HepG2 (cell line): ENCODE results near the gene CMTM4. TPM values are rescaled to one million over a fixed set of nuclear protein-coding genes. Genes with fewer than 3 reads are reported as not detected.

Source experiments
- CENPX ChIP-seq: sonication (generic); formaldehyde crosslinking; IDR thresholded peaks from 2 replicates; pipeline ENCODE4 v1.9.0; 2021; ENCODE audit warnings: mild to moderate bottlenecking, missing genetic modification reagents, moderate library complexity
- DMAP1 ChIP-seq: IDR thresholded peaks from 2 replicates; pipeline ENCODE4 v1.6.1; 2016
- KMT2A ChIP-seq: sonication (generic); formaldehyde crosslinking; IDR thresholded peaks from 2 replicates; pipeline ENCODE4 v1.4.0; 2020; ENCODE audit warnings: missing genetic modification reagents
- MEF2D ChIP-seq: sonication (generic); formaldehyde crosslinking; IDR thresholded peaks from 2 replicates; pipeline ENCODE4 v1.5.1; 2020; ENCODE audit warnings: mild to moderate bottlenecking, missing genetic modification reagents
- MTA1 ChIP-seq: sonication (generic); formaldehyde crosslinking; IDR thresholded peaks from 2 replicates; pipeline ENCODE4 v1.4.0; 2020; ENCODE audit warnings: missing genetic modification reagents, mild to moderate bottlenecking, borderline replicate concordance
- MXD4 ChIP-seq: IDR thresholded peaks from 2 replicates; pipeline ENCODE4 v1.6.1; 2016; ENCODE audit warnings: mild to moderate bottlenecking, missing biosample characterization, missing genetic modification reagents
- NAIF1 ChIP-seq: sonication (generic); formaldehyde crosslinking; IDR thresholded peaks from 2 replicates; pipeline ENCODE4 v1.5.0; 2020; ENCODE audit warnings: mild to moderate bottlenecking, missing genetic modification reagents, borderline replicate concordance
- NFE2 ChIP-seq: sonication (generic); formaldehyde crosslinking; IDR thresholded peaks from 2 replicates; pipeline ENCODE4 v1.4.0; 2020; ENCODE audit warnings: missing genetic modification reagents
- NFYB ChIP-seq: sonication (generic); formaldehyde crosslinking; IDR thresholded peaks from 2 replicates; pipeline ENCODE4 v1.4.0; 2020; ENCODE audit warnings: missing genetic modification reagents
- NRL ChIP-seq: sonication (generic); formaldehyde crosslinking; IDR thresholded peaks from 2 replicates; pipeline ENCODE4 v1.5.0; 2020; ENCODE audit warnings: missing genetic modification reagents, mild to moderate bottlenecking, moderate library complexity, borderline replicate concordance
- PAWR ChIP-seq: sonication (generic); formaldehyde crosslinking; IDR thresholded peaks from 2 replicates; pipeline ENCODE4 v1.4.0; 2020; ENCODE audit warnings: missing genetic modification reagents, mild to moderate bottlenecking, borderline replicate concordance
- SIX4 ChIP-seq: sonication (generic); formaldehyde crosslinking; IDR thresholded peaks from 2 replicates; pipeline ENCODE4 v1.4.0; 2020; ENCODE audit warnings: missing genetic modification reagents
- SMAD1 ChIP-seq: sonication (generic); formaldehyde crosslinking; IDR thresholded peaks from 2 replicates; pipeline ENCODE4 v1.4.0; 2020; ENCODE audit warnings: missing genetic modification reagents, low read depth, mild to moderate bottlenecking, borderline replicate concordance
- TGIF2 ChIP-seq: IDR thresholded peaks from 2 replicates; pipeline ENCODE4 v1.6.1; 2016; ENCODE audit warnings: control low read depth, missing compliant biosample characterization
- ZNF331 ChIP-seq: sonication (generic); formaldehyde crosslinking; IDR thresholded peaks from 2 replicates; pipeline ENCODE4 v1.4.0; 2020; ENCODE audit warnings: missing genetic modification reagents
- ZNF792 ChIP-seq: IDR thresholded peaks from 2 replicates; pipeline ENCODE4 v1.6.1; 2016
- polyA plus RNA-seq, 8 experiments: library from polyadenylated mRNA; depleted of rRNA in 3 of 8; stranded (reverse) in 7 of 8; unstranded in 1 of 8; fragments of >200 nt; fragmentation: Illumina TruSeq in 4 of 8; extraction: Trizol in 4 of 8; gene quantifications; 2 replicates each; pipeline versions ENCODE4 v1.2.1 to v1.2.3, GENCODE V29; 2011 to 2016; ENCODE audit warnings: low read depth in 4 of 8, missing spikeins in 1 of 8, mixed read lengths in 1 of 8; ENCODE audit not compliant: insufficient read depth in 1 of 8
- total RNA-seq, 5 experiments: library from RNA; depleted of rRNA; stranded (reverse); fragments of >200 nt; fragmentation: Illumina TruSeq; extraction: Trizol; gene quantifications; 2 replicates each; pipeline ENCODE4 v1.2.3, GENCODE V29; 2016; ENCODE audit warnings: low read depth in 1 of 5
- TF ChIP-seq, protein P1 (sequence below): sonication (generic); formaldehyde crosslinking; IDR thresholded peaks from 2 replicates; pipeline ENCODE4 v1.4.0; 2020; ENCODE audit warnings: missing genetic modification reagents; ENCODE audit errors: not compliant biosample characterization
- TF ChIP-seq, protein P2 (sequence below): sonication (generic); formaldehyde crosslinking; IDR thresholded peaks from 2 replicates; pipeline ENCODE4 v1.8.0; 2022; ENCODE audit warnings: missing genetic modification reagents, mild to moderate bottlenecking, borderline replicate concordance
- TF ChIP-seq, protein P3 (sequence below): sonication (generic); formaldehyde crosslinking; IDR thresholded peaks from 2 replicates; pipeline ENCODE4 v1.5.0; 2020; ENCODE audit warnings: mild to moderate bottlenecking, missing genetic modification reagents, moderate library complexity
- TF ChIP-seq, protein P4 (sequence below): IDR thresholded peaks from 2 replicates; pipeline ENCODE4 v1.6.1; 2016; ENCODE audit warnings: missing genetic modification reagents, missing compliant biosample characterization
- TF ChIP-seq, protein P5 (sequence below): sonication (generic); formaldehyde crosslinking; IDR thresholded peaks from 2 replicates; pipeline ENCODE4 v1.5.0; 2020; ENCODE audit warnings: mild to moderate bottlenecking, missing genetic modification reagents, borderline replicate concordance

The CMTM4 gene
- total and polyA plus RNA-seq, 2 of the 13 experiments (the other 11 are each of a cell fraction or from before 2014, with no cell fraction given): 32.0 to 36.3 TPM

DNA sequence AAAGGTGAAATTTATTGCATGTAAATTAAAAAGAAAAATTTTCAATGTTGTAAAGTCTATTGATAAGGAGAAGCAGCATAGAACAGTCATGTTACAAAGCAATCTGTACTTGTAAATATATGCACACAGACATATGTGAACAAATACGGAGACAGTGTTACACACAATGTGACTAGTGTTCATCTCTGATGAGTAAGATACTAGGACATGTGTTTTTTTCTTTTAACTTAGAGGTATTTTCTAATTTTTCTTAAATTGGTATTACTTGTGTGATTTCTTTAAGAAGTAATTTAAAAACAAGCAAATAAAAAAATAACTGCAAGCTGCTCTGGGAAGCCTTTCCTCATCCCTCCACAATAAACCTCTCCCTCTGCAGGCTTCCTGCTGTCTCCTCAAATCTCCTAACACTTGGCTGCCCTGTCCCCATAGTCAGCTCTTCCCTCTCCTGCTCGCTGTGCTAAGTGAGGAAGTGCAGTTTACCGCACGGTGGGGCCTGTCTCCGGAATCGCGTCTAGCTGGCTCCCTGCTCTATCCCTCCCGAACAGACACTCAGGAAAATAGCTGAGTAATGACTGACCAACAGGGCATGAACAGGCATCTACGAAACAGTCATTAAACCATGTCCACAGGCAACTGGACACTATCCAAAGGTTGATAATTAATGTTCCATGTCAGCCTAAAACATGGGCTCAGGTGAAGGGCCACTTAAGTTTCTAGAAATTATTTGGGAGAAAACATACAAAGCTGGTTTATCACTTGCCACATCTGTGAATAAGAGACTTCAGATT is 35.9 kb downstream of the CMTM4 start (continued):
- no peak for TF ChIP-seq SMAD1 (CRISPR knock-in tag)
- no peak for TF ChIP-seq PAWR (CRISPR knock-in tag)
- TF ChIP-seq, protein P1, sequence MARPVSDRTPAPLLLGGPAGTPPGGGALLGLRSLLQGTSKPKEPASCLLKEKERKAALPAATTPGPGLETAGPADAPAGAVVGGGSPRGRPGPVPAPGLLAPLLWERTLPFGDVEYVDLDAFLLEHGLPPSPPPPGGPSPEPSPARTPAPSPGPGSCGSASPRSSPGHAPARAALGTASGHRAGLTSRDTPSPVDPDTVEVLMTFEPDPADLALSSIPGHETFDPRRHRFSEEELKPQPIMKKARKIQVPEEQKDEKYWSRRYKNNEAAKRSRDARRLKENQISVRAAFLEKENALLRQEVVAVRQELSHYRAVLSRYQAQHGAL (CRISPR knock-in tag): no peak
- TF ChIP-seq ZNF331 (CRISPR knock-in tag): peak; percentile 40; the same call in 1 of the 2 replicates
- peak; percentile 63; the same call in 1 of the 2 replicates for TF ChIP-seq MXD4 (CRISPR knock-in tag)
- TF ChIP-seq SIX4 (CRISPR knock-in tag): no peak
- peak; percentile 84 for TF ChIP-seq KMT2A (CRISPR knock-in tag)
- TF ChIP-seq NAIF1: no peak
- 0 out of 2 replicates have a peak, but pooled peaks have one; percentile 40 for TF ChIP-seq TGIF2 (CRISPR knock-in tag)
- TF ChIP-seq, protein P2, sequence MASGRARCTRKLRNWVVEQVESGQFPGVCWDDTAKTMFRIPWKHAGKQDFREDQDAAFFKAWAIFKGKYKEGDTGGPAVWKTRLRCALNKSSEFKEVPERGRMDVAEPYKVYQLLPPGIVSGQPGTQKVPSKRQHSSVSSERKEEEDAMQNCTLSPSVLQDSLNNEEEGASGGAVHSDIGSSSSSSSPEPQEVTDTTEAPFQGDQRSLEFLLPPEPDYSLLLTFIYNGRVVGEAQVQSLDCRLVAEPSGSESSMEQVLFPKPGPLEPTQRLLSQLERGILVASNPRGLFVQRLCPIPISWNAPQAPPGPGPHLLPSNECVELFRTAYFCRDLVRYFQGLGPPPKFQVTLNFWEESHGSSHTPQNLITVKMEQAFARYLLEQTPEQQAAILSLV (CRISPR knock-in tag): no peak
- TF ChIP-seq NFE2 (CRISPR knock-in tag): peak; percentile 66; the same call in 1 of the 2 replicates
- TF ChIP-seq, protein P3, sequence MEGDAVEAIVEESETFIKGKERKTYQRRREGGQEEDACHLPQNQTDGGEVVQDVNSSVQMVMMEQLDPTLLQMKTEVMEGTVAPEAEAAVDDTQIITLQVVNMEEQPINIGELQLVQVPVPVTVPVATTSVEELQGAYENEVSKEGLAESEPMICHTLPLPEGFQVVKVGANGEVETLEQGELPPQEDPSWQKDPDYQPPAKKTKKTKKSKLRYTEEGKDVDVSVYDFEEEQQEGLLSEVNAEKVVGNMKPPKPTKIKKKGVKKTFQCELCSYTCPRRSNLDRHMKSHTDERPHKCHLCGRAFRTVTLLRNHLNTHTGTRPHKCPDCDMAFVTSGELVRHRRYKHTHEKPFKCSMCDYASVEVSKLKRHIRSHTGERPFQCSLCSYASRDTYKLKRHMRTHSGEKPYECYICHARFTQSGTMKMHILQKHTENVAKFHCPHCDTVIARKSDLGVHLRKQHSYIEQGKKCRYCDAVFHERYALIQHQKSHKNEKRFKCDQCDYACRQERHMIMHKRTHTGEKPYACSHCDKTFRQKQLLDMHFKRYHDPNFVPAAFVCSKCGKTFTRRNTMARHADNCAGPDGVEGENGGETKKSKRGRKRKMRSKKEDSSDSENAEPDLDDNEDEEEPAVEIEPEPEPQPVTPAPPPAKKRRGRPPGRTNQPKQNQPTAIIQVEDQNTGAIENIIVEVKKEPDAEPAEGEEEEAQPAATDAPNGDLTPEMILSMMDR: peak; percentile 77
- no peak for TF ChIP-seq NFYB (CRISPR knock-in tag)
- no peak for TF ChIP-seq CENPX (CRISPR knock-in tag)
- TF ChIP-seq DMAP1 (CRISPR knock-in tag): peak; percentile 42; the same call in 1 of the 2 replicates
- TF ChIP-seq, protein P4, sequence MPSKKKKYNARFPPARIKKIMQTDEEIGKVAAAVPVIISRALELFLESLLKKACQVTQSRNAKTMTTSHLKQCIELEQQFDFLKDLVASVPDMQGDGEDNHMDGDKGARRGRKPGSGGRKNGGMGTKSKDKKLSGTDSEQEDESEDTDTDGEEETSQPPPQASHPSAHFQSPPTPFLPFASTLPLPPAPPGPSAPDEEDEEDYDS (CRISPR knock-in tag): peak; percentile 27; the same call in 1 of the 2 replicates
- peak; percentile 72; the same call in 1 of the 2 replicates for TF ChIP-seq ZNF792 (CRISPR knock-in tag)
- TF ChIP-seq MTA1 (CRISPR knock-in tag): no peak
- TF ChIP-seq, protein P5, sequence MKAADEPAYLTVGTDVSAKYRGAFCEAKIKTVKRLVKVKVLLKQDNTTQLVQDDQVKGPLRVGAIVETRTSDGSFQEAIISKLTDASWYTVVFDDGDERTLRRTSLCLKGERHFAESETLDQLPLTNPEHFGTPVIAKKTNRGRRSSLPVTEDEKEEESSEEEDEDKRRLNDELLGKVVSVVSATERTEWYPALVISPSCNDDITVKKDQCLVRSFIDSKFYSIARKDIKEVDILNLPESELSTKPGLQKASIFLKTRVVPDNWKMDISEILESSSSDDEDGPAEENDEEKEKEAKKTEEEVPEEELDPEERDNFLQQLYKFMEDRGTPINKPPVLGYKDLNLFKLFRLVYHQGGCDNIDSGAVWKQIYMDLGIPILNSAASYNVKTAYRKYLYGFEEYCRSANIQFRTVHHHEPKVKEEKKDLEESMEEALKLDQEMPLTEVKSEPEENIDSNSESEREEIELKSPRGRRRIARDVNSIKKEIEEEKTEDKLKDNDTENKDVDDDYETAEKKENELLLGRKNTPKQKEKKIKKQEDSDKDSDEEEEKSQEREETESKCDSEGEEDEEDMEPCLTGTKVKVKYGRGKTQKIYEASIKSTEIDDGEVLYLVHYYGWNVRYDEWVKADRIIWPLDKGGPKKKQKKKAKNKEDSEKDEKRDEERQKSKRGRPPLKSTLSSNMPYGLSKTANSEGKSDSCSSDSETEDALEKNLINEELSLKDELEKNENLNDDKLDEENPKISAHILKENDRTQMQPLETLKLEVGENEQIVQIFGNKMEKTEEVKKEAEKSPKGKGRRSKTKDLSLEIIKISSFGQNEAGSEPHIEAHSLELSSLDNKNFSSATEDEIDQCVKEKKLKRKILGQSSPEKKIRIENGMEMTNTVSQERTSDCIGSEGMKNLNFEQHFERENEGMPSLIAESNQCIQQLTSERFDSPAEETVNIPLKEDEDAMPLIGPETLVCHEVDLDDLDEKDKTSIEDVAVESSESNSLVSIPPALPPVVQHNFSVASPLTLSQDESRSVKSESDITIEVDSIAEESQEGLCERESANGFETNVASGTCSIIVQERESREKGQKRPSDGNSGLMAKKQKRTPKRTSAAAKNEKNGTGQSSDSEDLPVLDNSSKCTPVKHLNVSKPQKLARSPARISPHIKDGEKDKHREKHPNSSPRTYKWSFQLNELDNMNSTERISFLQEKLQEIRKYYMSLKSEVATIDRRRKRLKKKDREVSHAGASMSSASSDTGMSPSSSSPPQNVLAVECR (CRISPR knock-in tag): peak; percentile 42; the same call in 1 of the 2 replicates
- TF ChIP-seq MEF2D (CRISPR knock-in tag): peak; percentile 44; the same call in 1 of the 2 replicates
- no peak for TF ChIP-seq NRL (CRISPR knock-in tag)
